Measurements from ENCODE around the gene PLCG1.

DNA sequence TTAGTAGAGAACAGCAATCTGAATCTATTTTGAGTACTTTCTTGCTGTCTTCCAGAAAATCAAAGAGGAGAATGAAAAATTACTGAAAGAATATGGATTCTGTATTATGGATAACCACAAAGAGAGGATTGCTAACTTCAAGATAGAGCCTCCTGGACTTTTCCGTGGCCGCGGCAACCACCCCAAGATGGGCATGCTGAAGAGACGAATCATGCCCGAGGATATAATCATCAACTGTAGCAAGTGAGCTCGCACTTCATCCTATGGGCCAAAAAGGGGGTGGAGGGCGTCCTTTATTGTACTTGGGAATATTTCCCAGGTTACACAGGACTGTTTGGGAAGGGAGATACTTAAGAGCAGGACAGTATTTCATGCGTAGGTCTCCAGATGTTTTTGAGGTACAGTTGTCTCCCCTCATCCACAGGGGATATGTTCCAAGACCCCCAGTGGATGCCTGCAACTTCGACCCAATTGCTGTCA, 37.3 kb upstream of the PLCG1 start:
- TF ChIP-seq POLR2A (IDR thresholded peaks at IDR 0.05; ENCODE audit: low read length), result no peak
- TF ChIP-seq, protein P1, sequence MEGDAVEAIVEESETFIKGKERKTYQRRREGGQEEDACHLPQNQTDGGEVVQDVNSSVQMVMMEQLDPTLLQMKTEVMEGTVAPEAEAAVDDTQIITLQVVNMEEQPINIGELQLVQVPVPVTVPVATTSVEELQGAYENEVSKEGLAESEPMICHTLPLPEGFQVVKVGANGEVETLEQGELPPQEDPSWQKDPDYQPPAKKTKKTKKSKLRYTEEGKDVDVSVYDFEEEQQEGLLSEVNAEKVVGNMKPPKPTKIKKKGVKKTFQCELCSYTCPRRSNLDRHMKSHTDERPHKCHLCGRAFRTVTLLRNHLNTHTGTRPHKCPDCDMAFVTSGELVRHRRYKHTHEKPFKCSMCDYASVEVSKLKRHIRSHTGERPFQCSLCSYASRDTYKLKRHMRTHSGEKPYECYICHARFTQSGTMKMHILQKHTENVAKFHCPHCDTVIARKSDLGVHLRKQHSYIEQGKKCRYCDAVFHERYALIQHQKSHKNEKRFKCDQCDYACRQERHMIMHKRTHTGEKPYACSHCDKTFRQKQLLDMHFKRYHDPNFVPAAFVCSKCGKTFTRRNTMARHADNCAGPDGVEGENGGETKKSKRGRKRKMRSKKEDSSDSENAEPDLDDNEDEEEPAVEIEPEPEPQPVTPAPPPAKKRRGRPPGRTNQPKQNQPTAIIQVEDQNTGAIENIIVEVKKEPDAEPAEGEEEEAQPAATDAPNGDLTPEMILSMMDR (IDR thresholded peaks at IDR 0.05), result no peak
- TF ChIP-seq, protein P2, sequence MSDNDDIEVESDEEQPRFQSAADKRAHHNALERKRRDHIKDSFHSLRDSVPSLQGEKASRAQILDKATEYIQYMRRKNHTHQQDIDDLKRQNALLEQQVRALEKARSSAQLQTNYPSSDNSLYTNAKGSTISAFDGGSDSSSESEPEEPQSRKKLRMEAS (IDR thresholded peaks at IDR 0.05), result no peak
- no peak for TF ChIP-seq KDM1A (IDR thresholded peaks at IDR 0.05; ENCODE audit: low read depth)
- no peak for TF ChIP-seq ESRRA (IDR thresholded peaks at IDR 0.05; ENCODE audit: borderline replicate concordance, low read length)
- TF ChIP-seq RFX5 (IDR thresholded peaks at IDR 0.05), result no peak
